ACHN (cell line): ENCODE measurements around the gene CASP3.
"Not testable (repeated sequence)": the region's sequence is repeated elsewhere in the genome, so short reads cannot be mapped to it uniquely, and the experiment has no call there.

Experiments used
- DNase-seq: peaks from one replicate; pipeline ENCODE4 v3.0.0-alpha.2; 2015
- in situ Hi-C: cut with HindIII; loops from 2 replicates; pipeline ENCODE4 v1.10.0; 2017; ENCODE audit warnings: low sequenced_read_pairs, low pct_ligation_motif_present, low pct_unique_long_range_greater_than_20kb

CASP3 gene

GRCh38 chr4:184668096-184668495 lies 18.8 kb upstream of the CASP3 start:
- in situ Hi-C loops: no loop called here

GRCh38 chr4:184666670-184667069 lies 17.4 kb upstream of the CASP3 start:
- in situ Hi-C loops: no loop called here
- DNase-seq: no peak

More at GRCh38 chr4:184668096-184668495, 18.8 kb upstream of the CASP3 start:
- no peak for DNase-seq

GRCh38 chr4:184664445-184665210 lies 15.4 kb upstream of the CASP3 start:
- peak; percentile 22 for DNase-seq
- in situ Hi-C loops: no loop called here

- no peak for DNase-seq
- in situ Hi-C loops: no loop called here
Observed at GRCh38 chr4:184662236-184662635, 13.0 kb upstream of the CASP3 start.

GRCh38 chr4:184660978-184661377 lies 11.7 kb upstream of the CASP3 start:
- DNase-seq: no peak
- in situ Hi-C loops: no loop called here

- in situ Hi-C loops, DNase-seq: not testable (repeated sequence)
Observed at GRCh38 chr4:184657820-184658219, 8.6 kb upstream of the CASP3 start.

GRCh38 chr4:184657144-184657543 lies 7.9 kb upstream of the CASP3 start:
- in situ Hi-C loops: no loop called here
- DNase-seq: no peak

- DNase-seq: no peak
- in situ Hi-C loops: no loop called here
Observed at GRCh38 chr4:184655889-184656869, 6.9 kb upstream of the CASP3 start.

GRCh38 chr4:184653650-184654049 lies 4.4 kb upstream of the CASP3 start:
- no peak for DNase-seq
- in situ Hi-C loops: no loop called here

- in situ Hi-C loops: not testable (repeated sequence)
Observed at GRCh38 chr4:184652681-184653080, 3.4 kb upstream of the CASP3 start.

GRCh38 chr4:184651899-184652298 lies 2.7 kb upstream of the CASP3 start:
- in situ Hi-C loops: no loop called here

More at GRCh38 chr4:184652681-184653080, 3.4 kb upstream of the CASP3 start:
- not testable (repeated sequence) for DNase-seq

GRCh38 chr4:184649971-184650855 lies 966 bp upstream of the CASP3 start:
- DNase-seq: peak; percentile 39
- in situ Hi-C loops: no loop called here

More at GRCh38 chr4:184651899-184652298, 2.7 kb upstream of the CASP3 start:
- DNase-seq: no peak

GRCh38 chr4:184648313-184649025 lies 778 bp downstream of the CASP3 start:
- in situ Hi-C loops: no loop called here
- peak; percentile 51 for DNase-seq

- in situ Hi-C loops: no loop called here
Observed at GRCh38 chr4:184648054-184648312, 1.3 kb downstream of the CASP3 start.

GRCh38 chr4:184647266-184648053 lies 1.8 kb downstream of the CASP3 start:
- in situ Hi-C loops: no loop called here
- DNase-seq: peak; percentile 3

More at GRCh38 chr4:184648054-184648312, 1.3 kb downstream of the CASP3 start:
- no peak for DNase-seq

- no peak for DNase-seq
- in situ Hi-C loops: no loop called here
Observed at GRCh38 chr4:184645904-184646610, 3.2 kb downstream of the CASP3 start.
